Nephron progenitor cell (in vitro differentiated cells): ENCODE measurements around the gene C1orf216.

Experiments used
- DNase-seq: peaks from one replicate; pipeline ENCODE4 v3.0.0; 2021
- H3K27ac Mint-ChIP-seq: 2 replicates; pipeline ENCODE4 v1.8.0; 2021; ENCODE audit warnings: mild to moderate bottlenecking, moderate library complexity, mixed read lengths
- H3K27me3 Mint-ChIP-seq: 2 replicates; pipeline ENCODE4 v1.8.0; 2021; ENCODE audit warnings: mild to moderate bottlenecking, low read depth, mixed read lengths; ENCODE audit not compliant: poor library complexity
- H3K36me3 Mint-ChIP-seq: 2 replicates; pipeline ENCODE4 v1.8.0; 2021; ENCODE audit warnings: low read depth, mixed read lengths
- H3K4me1 Mint-ChIP-seq: 2 replicates; pipeline ENCODE4 v1.8.0; 2021; ENCODE audit warnings: mixed read lengths
- H3K4me3 Mint-ChIP-seq: 2 replicates; pipeline ENCODE4 v1.8.0; 2021; ENCODE audit warnings: mild to moderate bottlenecking, moderate library complexity, mixed read lengths
- H3K9me3 Mint-ChIP-seq: 2 replicates; pipeline ENCODE4 v1.8.0; 2021; ENCODE audit warnings: mild to moderate bottlenecking, moderate library complexity, mixed read lengths
- TF ChIP-seq, protein P1 (sequence below): fragments of 200-600 bp; sonication (generic); IDR thresholded peaks from 2 replicates; pipeline ENCODE4 v1.5.0; 2021; ENCODE audit warnings: antibody characterized with exemption

Gene C1orf216

DNA sequence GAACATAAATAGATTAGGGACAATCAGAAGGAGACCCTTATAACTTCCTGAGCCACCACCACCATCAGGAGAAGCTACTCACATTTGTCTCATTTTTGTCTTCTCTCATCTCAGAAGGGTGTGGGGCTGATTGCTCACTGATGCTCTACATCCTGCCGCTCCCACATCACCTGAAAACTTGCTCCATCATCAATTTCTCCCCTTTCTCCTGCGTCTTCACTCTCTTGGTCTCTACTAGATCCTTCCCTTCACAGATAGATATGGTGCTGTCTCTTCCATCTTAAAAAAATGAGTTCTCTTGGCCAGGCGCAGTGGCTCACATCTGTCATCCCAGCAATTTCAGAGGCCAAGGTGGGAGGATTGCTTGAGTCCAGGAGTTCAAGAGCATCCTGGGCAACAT lies 38.4 kb downstream of the C1orf216 start:
- Mint-ChIP-seq H3K4me1 (no peaks in the 10 kb centered on the region), H3K27ac (peak overlapping the region; percentile 2), H3K9me3 (no peaks in the 10 kb centered on the region), H3K4me3 (no peak overlapping the region), H3K27me3 (peaks cover 60% of the 10 kb centered on the region), H3K36me3 (no peaks in the 10 kb centered on the region)
- no peak for DNase-seq
- TF ChIP-seq, protein P1, sequence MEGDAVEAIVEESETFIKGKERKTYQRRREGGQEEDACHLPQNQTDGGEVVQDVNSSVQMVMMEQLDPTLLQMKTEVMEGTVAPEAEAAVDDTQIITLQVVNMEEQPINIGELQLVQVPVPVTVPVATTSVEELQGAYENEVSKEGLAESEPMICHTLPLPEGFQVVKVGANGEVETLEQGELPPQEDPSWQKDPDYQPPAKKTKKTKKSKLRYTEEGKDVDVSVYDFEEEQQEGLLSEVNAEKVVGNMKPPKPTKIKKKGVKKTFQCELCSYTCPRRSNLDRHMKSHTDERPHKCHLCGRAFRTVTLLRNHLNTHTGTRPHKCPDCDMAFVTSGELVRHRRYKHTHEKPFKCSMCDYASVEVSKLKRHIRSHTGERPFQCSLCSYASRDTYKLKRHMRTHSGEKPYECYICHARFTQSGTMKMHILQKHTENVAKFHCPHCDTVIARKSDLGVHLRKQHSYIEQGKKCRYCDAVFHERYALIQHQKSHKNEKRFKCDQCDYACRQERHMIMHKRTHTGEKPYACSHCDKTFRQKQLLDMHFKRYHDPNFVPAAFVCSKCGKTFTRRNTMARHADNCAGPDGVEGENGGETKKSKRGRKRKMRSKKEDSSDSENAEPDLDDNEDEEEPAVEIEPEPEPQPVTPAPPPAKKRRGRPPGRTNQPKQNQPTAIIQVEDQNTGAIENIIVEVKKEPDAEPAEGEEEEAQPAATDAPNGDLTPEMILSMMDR = no peak

DNA sequence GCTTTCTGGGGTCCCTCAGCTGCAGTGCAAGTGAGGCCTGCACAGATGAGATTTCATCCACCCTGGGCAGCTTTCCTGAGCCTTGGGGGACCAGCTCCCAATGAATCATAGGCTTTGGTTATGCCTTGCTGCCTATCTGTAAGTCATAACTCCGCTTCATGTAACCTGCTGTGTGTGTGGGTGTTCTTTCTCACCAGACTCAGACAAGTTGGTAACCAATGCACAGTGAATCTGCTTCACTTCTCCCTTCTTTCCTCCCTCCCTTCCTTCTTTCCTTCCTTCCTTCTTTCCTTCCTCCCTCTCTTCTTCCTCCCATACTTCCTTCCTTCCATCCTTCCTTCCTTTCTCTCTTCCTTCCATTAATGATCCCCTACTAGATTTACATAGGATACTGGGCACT lies 42.9 kb downstream of the C1orf216 start:
- Mint-ChIP-seq H3K9me3 (no peaks in the 10 kb centered on the region), H3K4me1 (no peaks in the 10 kb centered on the region), H3K27me3 (peaks cover 55% of the 10 kb centered on the region), H3K36me3 (no peaks in the 10 kb centered on the region), H3K4me3 (no peak overlapping the region), H3K27ac (no peak overlapping the region)
- TF ChIP-seq, protein P1 = no peak
- DNase-seq = no peak

DNA sequence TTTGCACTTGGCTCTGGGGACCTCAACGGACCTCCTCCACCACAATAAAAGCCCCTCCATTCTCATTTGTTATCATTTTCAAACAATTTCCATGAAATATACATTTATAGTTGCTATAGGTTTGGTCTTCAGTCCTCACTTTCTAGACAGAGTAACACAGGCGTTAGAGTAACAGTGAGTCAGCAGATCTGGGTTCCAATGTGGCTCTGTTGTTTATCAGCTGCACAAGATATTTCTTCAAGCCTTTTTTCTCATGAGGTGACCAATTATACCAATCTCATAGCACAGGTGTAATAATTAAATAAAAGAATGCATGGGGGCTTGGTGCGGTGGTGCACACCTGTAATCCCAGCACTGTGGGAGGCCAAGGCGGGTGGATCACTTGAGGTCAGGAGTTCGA lies 44.6 kb downstream of the C1orf216 start:
- H3K4me1 Mint-ChIP-seq = no peaks in the 10 kb centered on the region
- DNase-seq = no peak
- no peak overlapping the region for H3K27ac Mint-ChIP-seq
- TF ChIP-seq, protein P1 = no peak
- no peaks in the 10 kb centered on the region for H3K9me3 Mint-ChIP-seq
- no peak overlapping the region for H3K4me3 Mint-ChIP-seq
- no peaks in the 10 kb centered on the region for H3K36me3 Mint-ChIP-seq
- peaks cover 61% of the 10 kb centered on the region for H3K27me3 Mint-ChIP-seq

DNA sequence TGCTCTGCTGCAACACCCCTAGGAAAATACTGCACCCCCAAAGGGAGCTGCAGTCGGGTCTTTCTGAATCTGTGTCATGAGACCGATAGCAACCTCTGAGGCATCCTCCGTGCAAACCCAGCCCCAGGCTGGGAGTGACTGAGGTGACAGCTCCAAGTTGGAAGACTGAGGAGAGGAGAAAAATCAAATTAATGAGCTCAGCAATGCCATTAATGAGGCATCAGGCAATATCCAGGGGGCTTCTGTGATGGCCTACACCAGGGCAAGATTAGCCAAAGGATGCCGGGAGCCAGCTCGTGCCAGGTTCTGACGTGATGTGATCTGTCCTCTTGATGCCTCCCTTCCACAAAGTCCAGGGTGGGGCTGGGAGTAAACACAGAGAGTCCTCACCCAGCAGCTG lies 46.6 kb downstream of the C1orf216 start:
- Mint-ChIP-seq H3K27me3 (peaks cover 61% of the 10 kb centered on the region), H3K36me3 (no peaks in the 10 kb centered on the region)

DNA sequence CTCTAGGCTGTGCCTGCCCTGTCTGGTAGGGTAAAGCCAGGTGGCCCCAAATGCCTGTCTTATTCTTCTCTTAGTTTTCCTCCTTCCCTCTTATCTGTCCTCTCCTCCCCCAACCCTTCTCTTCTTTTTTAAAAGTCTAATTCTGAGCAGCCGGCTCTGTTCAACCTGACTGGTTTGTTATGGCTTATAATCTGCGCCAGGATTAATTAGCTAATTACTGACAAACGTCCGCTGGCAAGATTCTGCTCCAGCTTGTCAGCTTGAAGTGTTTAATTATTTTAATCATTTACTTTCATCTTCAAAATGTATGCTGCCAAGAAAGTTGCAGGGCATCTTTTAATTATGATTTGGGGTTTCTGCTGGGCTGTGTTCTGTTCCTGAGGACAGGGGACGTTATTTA lies 50.2 kb downstream of the C1orf216 start:
- no peaks in the 10 kb centered on the region for H3K4me1 Mint-ChIP-seq
- peaks cover 47% of the 10 kb centered on the region for H3K27me3 Mint-ChIP-seq
- DNase-seq = no peak
- H3K27ac Mint-ChIP-seq = no peak overlapping the region
- no peaks in the 10 kb centered on the region for H3K36me3 Mint-ChIP-seq
- TF ChIP-seq, protein P1 = no peak
- no peaks in the 10 kb centered on the region for H3K9me3 Mint-ChIP-seq
- no peak overlapping the region for H3K4me3 Mint-ChIP-seq

More for the DNA sequence above, 46.6 kb downstream of the C1orf216 start:
- H3K27ac Mint-ChIP-seq = no peak overlapping the region
- H3K4me1 Mint-ChIP-seq = no peaks in the 10 kb centered on the region
- DNase-seq = no peak
- no peaks in the 10 kb centered on the region for H3K9me3 Mint-ChIP-seq
- no peak overlapping the region for H3K4me3 Mint-ChIP-seq
- TF ChIP-seq, protein P1 = no peak

DNA sequence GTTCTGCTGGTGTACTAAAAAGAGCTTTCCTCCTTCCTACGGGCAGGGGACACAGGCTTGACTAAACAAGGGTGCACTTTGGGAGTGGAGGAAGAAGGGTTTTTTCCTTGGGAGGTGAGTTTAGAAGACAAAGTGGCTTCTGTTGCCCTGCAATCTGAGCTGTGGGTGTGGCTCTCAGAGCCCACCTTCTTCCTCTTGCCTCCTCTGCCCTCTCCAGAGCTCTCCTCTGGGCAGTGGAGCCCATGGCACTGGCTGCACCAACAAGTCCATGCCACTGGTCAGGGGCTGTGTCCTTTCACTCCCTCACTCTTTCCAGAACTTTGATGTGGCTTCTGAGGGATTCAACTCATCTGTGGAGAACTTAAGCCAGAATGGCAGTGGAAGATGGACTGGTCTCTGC lies 51.8 kb downstream of the C1orf216 start:
- TF ChIP-seq, protein P1 = no peak
- Mint-ChIP-seq H3K4me3 (no peak overlapping the region), H3K27me3 (peaks cover 51% of the 10 kb centered on the region), H3K36me3 (no peaks in the 10 kb centered on the region), H3K4me1 (no peaks in the 10 kb centered on the region), H3K27ac (no peak overlapping the region), H3K9me3 (no peaks in the 10 kb centered on the region)
- no peak for DNase-seq
